ENCODE measurements around the gene OR52E1.

The OR52E1 gene

GRCh38 chr11:5069272-5069671 lies at the start of gene OR52E1:
TSS of gene OR52E1 (plus strand) at chr11:5069572.
- no peak within 1 kb of the TSS for H3K4me3 ChIP-seq (ENCODE audit: low read length)
- no peak for TF ChIP-seq CTCF (conservative IDR thresholded peaks at IDR 0.05; ENCODE audit: low read depth, low read length)
- DNase-seq (ENCODE audit: low read depth): no peak

GRCh38 chr11:5021996-5022395 lies 47.4 kb upstream of the OR52E1 start:
- no peak for TF ChIP-seq CTCF (conservative IDR thresholded peaks at IDR 0.05; ENCODE audit: low read depth, low read length)
- no peak overlapping the region for H3K4me3 ChIP-seq (ENCODE audit: low read length)
- no peak for DNase-seq (ENCODE audit: low read depth)

GRCh38 chr11:5036669-5037068 lies 32.7 kb upstream of the OR52E1 start:
- DNase-seq (ENCODE audit: low read depth): no peak
- no peak for TF ChIP-seq CTCF (conservative IDR thresholded peaks at IDR 0.05; ENCODE audit: low read depth, low read length)
- no peak overlapping the region for H3K4me3 ChIP-seq (ENCODE audit: low read length)

- TF ChIP-seq CTCF (conservative IDR thresholded peaks at IDR 0.05; ENCODE audit: low read depth, low read length): no peak
- no peak for DNase-seq (ENCODE audit: low read depth)
- no peak overlapping the region for H3K4me3 ChIP-seq (ENCODE audit: low read length)
These were observed 31.4 kb upstream of the OR52E1 start for GRCh38 chr11:5037926-5038325.

GRCh38 chr11:5038341-5038740 lies 31.0 kb upstream of the OR52E1 start:
- no peak for TF ChIP-seq CTCF (conservative IDR thresholded peaks at IDR 0.05; ENCODE audit: low read depth, low read length)
- no peak overlapping the region for H3K4me3 ChIP-seq (ENCODE audit: low read length)
- DNase-seq (ENCODE audit: low read depth): no peak

GRCh38 chr11:5040876-5041275 lies 28.5 kb upstream of the OR52E1 start:
- TF ChIP-seq CTCF (conservative IDR thresholded peaks at IDR 0.05; ENCODE audit: low read depth, low read length): no peak
- H3K4me3 ChIP-seq (ENCODE audit: low read length): no peak overlapping the region
- DNase-seq (ENCODE audit: low read depth): no peak

GRCh38 chr11:5042091-5042490 lies 27.3 kb upstream of the OR52E1 start:
- H3K4me3 ChIP-seq (ENCODE audit: low read length): no peak overlapping the region
- TF ChIP-seq CTCF (conservative IDR thresholded peaks at IDR 0.05; ENCODE audit: low read depth, low read length): no peak
- no peak for DNase-seq (ENCODE audit: low read depth)
